HCT116 (cell line): ENCODE results near the gene HSDL2. TPM values are rescaled to one million over a fixed set of nuclear protein-coding genes. Genes with fewer than 3 reads are reported as not detected.

Experiments used
- ATAC-seq: fragments of 200-7000 bp; cut with Tn5 transposase; 2 replicates; pipeline ENCODE4 v1.9.1; 2020; ENCODE audit warnings: mild to moderate bottlenecking, moderate library complexity
- BruUV-seq: library from RNA; stranded (reverse); fragments of 400-500 nt; replicated peaks from 2 replicates; lab custom pipeline; 2021; lab: Mats Ljungman, UMichigan
- CTCF ChIA-PET: fragments of 300-600 bp; sonication (Branson Sonifier 250); formaldehyde crosslinking; loops from one replicate; lab custom pipeline; 2021; ENCODE audit warnings: antibody characterized with exemption; lab: Charles Lee
- POLR2A ChIA-PET: fragments of 300-600, 350-600 bp; sonication (Branson Sonifier 250); formaldehyde crosslinking; loops from one replicate; lab custom pipeline; 2021; ENCODE audit warnings: antibody characterized with exemption; lab: Charles Lee
- RAD21 ChIA-PET, 2 experiments: fragments of 300-600 bp; sonication (Branson Sonifier 250); formaldehyde crosslinking; loops; one replicate each; lab custom pipeline; 2023; ENCODE audit warnings: low total read pairs in 2 of 2; ENCODE audit not compliant: uncharacterized antibody in 2 of 2, unreplicated experiment in 2 of 2, low non-redundant PET in 1 of 2; lab: Charles Lee
- DNase-seq: peaks from one replicate; pipeline ENCODE4 v3.0.0-alpha.2; 2010; ENCODE audit warnings: low read depth, low spot score
- H2AFZ ChIP-seq: fragments of 200-600 bp; shearing (Covaris generic), sonication (generic); 2 replicates; pipeline ENCODE4 v1.6.1; 2017; ENCODE audit warnings: low read depth, mixed run types, mixed read lengths, antibody characterized with exemption, low read length; ENCODE audit not compliant: poor library complexity, severe bottlenecking
- H3K27ac ChIP-seq: 2 replicates; pipeline ENCODE4 v1.5.1; 2012; ENCODE audit warnings: low read depth, low read length
- H3K27me3 ChIP-seq: fragments of 200-600 bp; sonication (generic); 2 replicates; pipeline ENCODE4 v1.6.1; 2016; ENCODE audit warnings: mixed run types, low read length, mixed read lengths; ENCODE audit not compliant: insufficient read depth
- H3K36me3 ChIP-seq, 2 experiments: fragments of 200-500 bp in 1 of 2; fragments of 200-600 bp in 1 of 2; sonication (Bioruptor generic) in 1 of 2; sonication (generic) in 1 of 2; 2 replicates each; pipeline versions ENCODE4 v1.5.1 to v1.6.1; 2014 to 2016; ENCODE audit warnings: low read length in 2 of 2, inconsistent platforms in 1 of 2, mixed read lengths in 1 of 2, mixed run types in 1 of 2; ENCODE audit not compliant: insufficient read depth in 2 of 2, control insufficient read depth in 1 of 2
- H3K4me1 ChIP-seq, 2 experiments: fragments of 200-600 bp in 1 of 2; sonication (generic) in 1 of 2; 2 replicates each; pipeline versions ENCODE4 v1.5.1 to v1.6.1; 2012 to 2017; ENCODE audit warnings: low read length in 2 of 2, inconsistent platforms in 1 of 2, mild to moderate bottlenecking in 1 of 2, mixed read lengths in 1 of 2, mixed run types in 1 of 2, moderate library complexity in 1 of 2; ENCODE audit not compliant: insufficient read depth in 2 of 2, control insufficient read depth in 1 of 2
- H3K4me2 ChIP-seq: fragments of 200-600 bp; sonication (generic); 2 replicates; pipeline ENCODE4 v1.6.1; 2017; ENCODE audit warnings: mixed run types, low read length, mixed read lengths
- H3K4me3 ChIP-seq, 2 experiments: fragments of 200-600 bp in 1 of 2; sonication (generic) in 1 of 2; replicated peaks in 1 of 2; 2 replicates each; pipeline ENCODE4 v1.5.1; 2011 to 2016; ENCODE audit warnings: low read length in 2 of 2, control low read depth in 1 of 2, low read depth in 1 of 2, mild to moderate bottlenecking in 1 of 2, mixed read lengths in 1 of 2, mixed run types in 1 of 2
- H3K79me2 ChIP-seq: fragments of 200-600 bp; sonication (generic); 2 replicates; pipeline ENCODE4 v1.6.1; 2017; ENCODE audit warnings: mild to moderate bottlenecking, mixed run types, low read length, moderate library complexity, mixed read lengths; ENCODE audit not compliant: insufficient read depth
- H3K9ac ChIP-seq: fragments of 200-600 bp; sonication (generic); 2 replicates; pipeline ENCODE4 v1.6.1; 2016; ENCODE audit warnings: low read length, mixed read lengths
- H3K9me2 ChIP-seq: fragments of 200-600 bp; sonication (generic), shearing (Covaris generic); 2 replicates; pipeline ENCODE4 v1.6.1; 2017; ENCODE audit warnings: mixed run types, mild to moderate bottlenecking, moderate library complexity; ENCODE audit not compliant: insufficient read depth
- H3K9me3 ChIP-seq, 2 experiments: fragments of 200-500 bp in 1 of 2; fragments of 200-600 bp in 1 of 2; sonication (Bioruptor generic) in 1 of 2; sonication (generic) in 1 of 2; 2 replicates each; pipeline ENCODE4 v1.6.1; 2014 to 2017; ENCODE audit warnings: low read length in 2 of 2, mixed read lengths in 2 of 2, inconsistent platforms in 1 of 2, low read depth in 1 of 2, mild to moderate bottlenecking in 1 of 2, mixed run types in 1 of 2, moderate library complexity in 1 of 2; ENCODE audit not compliant: control insufficient read depth in 1 of 2, insufficient read depth in 1 of 2
- H4K20me1 ChIP-seq: fragments of 200-600 bp; sonication (generic), shearing (Covaris generic); 2 replicates; pipeline ENCODE4 v1.6.1; 2017; ENCODE audit warnings: mixed run types, mild to moderate bottlenecking, moderate library complexity; ENCODE audit not compliant: insufficient read depth
- ATF3 ChIP-seq: IDR thresholded peaks from 2 replicates; pipeline ENCODE4 v1.6.1; 2012
- CBX3 ChIP-seq: IDR thresholded peaks from 2 replicates; pipeline ENCODE4 v1.6.1; 2012; ENCODE audit warnings: low read depth
- CEBPB ChIP-seq: IDR thresholded peaks from 2 replicates; pipeline ENCODE4 v1.6.1; 2012; ENCODE audit warnings: low read depth
- CTCF ChIP-seq, 3 experiments: fragments of 200-600 bp in 1 of 3; sonication (generic) in 1 of 3; IDR thresholded peaks in 2 of 3; conservative IDR thresholded peaks in 1 of 3; 2 replicates each; pipeline ENCODE4 v1.5.1; 2012 to 2017; ENCODE audit warnings: low read depth in 2 of 3, low read length in 2 of 3, antibody characterized with exemption in 1 of 3, borderline replicate concordance in 1 of 3, control low read depth in 1 of 3, mild to moderate bottlenecking in 1 of 3, mixed read lengths in 1 of 3, mixed run types in 1 of 3, moderate library complexity in 1 of 3; ENCODE audit not compliant: insufficient read depth in 1 of 3
- EGR1 ChIP-seq: IDR thresholded peaks from 2 replicates; pipeline ENCODE4 v1.6.1; 2012; ENCODE audit warnings: low read depth
- ELF1 ChIP-seq: IDR thresholded peaks from 2 replicates; pipeline ENCODE4 v1.6.1; 2012; ENCODE audit warnings: low read depth, borderline replicate concordance
- EZH2 ChIP-seq: fragments of 200-600 bp; sonication (generic); IDR thresholded peaks from 2 replicates; pipeline ENCODE4 v1.6.1; 2017; ENCODE audit warnings: antibody characterized with exemption, mixed run types
- EZH2phosphoT487 ChIP-seq: fragments of 200-600 bp; IDR thresholded peaks from 2 replicates; pipeline ENCODE4 v1.6.1; 2018; ENCODE audit warnings: antibody characterized with exemption, borderline replicate concordance
- FOSL1 ChIP-seq: IDR thresholded peaks from 2 replicates; pipeline ENCODE4 v1.6.1; 2012; ENCODE audit warnings: low read depth
- JUND ChIP-seq: IDR thresholded peaks from 2 replicates; pipeline ENCODE4 v1.6.1; 2012
- MAX ChIP-seq: IDR thresholded peaks from 2 replicates; pipeline ENCODE4 v1.6.1; 2012
- POLR2A ChIP-seq: IDR thresholded peaks from 2 replicates; pipeline ENCODE4 v1.7.0; 2011; ENCODE audit warnings: borderline replicate concordance; ENCODE audit not compliant: insufficient read depth, insufficient read length; ENCODE audit errors: extremely low read depth
- POLR2AphosphoS5 ChIP-seq: IDR thresholded peaks from 2 replicates; pipeline ENCODE4 v1.6.1; 2011; ENCODE audit warnings: mild to moderate bottlenecking, low read depth, low read length, moderate library complexity
- RAD21 ChIP-seq: IDR thresholded peaks from 2 replicates; pipeline ENCODE4 v1.6.1; 2012; ENCODE audit warnings: low read depth, mild to moderate bottlenecking
- REST ChIP-seq: IDR thresholded peaks from 2 replicates; pipeline ENCODE4 v1.6.1; 2012; ENCODE audit warnings: low read depth
- SIN3A ChIP-seq: IDR thresholded peaks from 2 replicates; pipeline ENCODE4 v1.6.1; 2012; ENCODE audit warnings: low read depth
- SP1 ChIP-seq: IDR thresholded peaks from 2 replicates; pipeline ENCODE4 v1.6.1; 2012; ENCODE audit warnings: low read depth
- SRF ChIP-seq: IDR thresholded peaks from 2 replicates; pipeline ENCODE4 v1.6.1; 2012; ENCODE audit warnings: low read depth
- YY1 ChIP-seq: IDR thresholded peaks from 2 replicates; pipeline ENCODE4 v1.6.1; 2011; ENCODE audit warnings: low read length, low read depth, moderate library complexity, mild to moderate bottlenecking; ENCODE audit not compliant: insufficient replicate concordance; ENCODE audit errors: extremely low read depth
- ZBTB33 ChIP-seq: IDR thresholded peaks from 2 replicates; pipeline ENCODE4 v1.6.1; 2011; ENCODE audit warnings: mild to moderate bottlenecking, low read length, moderate library complexity; ENCODE audit not compliant: insufficient replicate concordance; ENCODE audit errors: extremely low read depth
- ZFX ChIP-seq: fragments of 450-650 bp; IDR thresholded peaks from 2 replicates; pipeline ENCODE4 v1.6.1; 2017
- ZNF274 ChIP-seq: fragments of 200-500 bp; sonication (Bioruptor generic); IDR thresholded peaks from 2 replicates; pipeline ENCODE4 v1.6.1; 2014; ENCODE audit warnings: mild to moderate bottlenecking, low read depth, low read length, inconsistent platforms
- intact Hi-C: fragments of 100-400 bp; cut with micrococcal nuclease; formaldehyde crosslinking; loops from 2 replicates; pipeline ENCODE4 v1.10.0; 2022
- total RNA-seq: library from RNA; stranded (reverse); gene quantifications from one replicate; pipeline ENCODE4 v1.2.1, GENCODE V29; 2021; ENCODE audit not compliant: unreplicated experiment

The HSDL2 gene
- total RNA-seq, 1 experiment from 2014 or later, result 33.9 TPM

GRCh38 chr9:112338561-112338960 is 41.3 kb upstream of the HSDL2 start:
- Histone ChIP-seq H3K4me3 (no peak overlapping the region), H4K20me1 (no peaks in the 10 kb centered on the region), H3K9ac (no peak overlapping the region), H3K4me2 (peak overlapping the region; percentile 38), H3K9me2 (no peaks in the 10 kb centered on the region), H3K79me2 (no peaks in the 10 kb centered on the region), H3K9me3 (no peaks in the 10 kb centered on the region), H3K36me3 (no peaks in the 10 kb centered on the region), H3K4me1 (peaks cover 29 to 52% of the 10 kb centered on the region in 2 experiments), H3K27me3 (no peaks in the 10 kb centered on the region), H2AFZ (peak overlapping the region; percentile 75), H3K27ac (no peak overlapping the region)
- no TSS peak for BruUV-seq
- DNase-seq (peak; percentile 66), ATAC-seq (peak; percentile 30)
- RAD21 ChIA-PET, result no interaction called here
- CTCF ChIA-PET, result no interaction called here
- POLR2A ChIA-PET, result no interaction called here
- intact Hi-C loops, result loop anchor here (10.0 kb wide), 1 partner anchor 584 kb away; no protein-coding TSS in a partner anchor
- no peak for TF ChIP-seq YY1
- 0 out of 2 replicates have a peak, but pooled peaks have one; percentile 13 for TF ChIP-seq RAD21
- no peak for TF ChIP-seq POLR2A
- TF ChIP-seq ELF1, result no peak
- no peak for TF ChIP-seq SIN3A
- peak; percentile 70 for TF ChIP-seq MAX
- TF ChIP-seq POLR2AphosphoS5, result peak; percentile 24; the same call in 1 of the 2 replicates
- TF ChIP-seq ATF3, result no peak
- TF ChIP-seq CTCF (IDR thresholded peaks at IDR 0.05 in 2 of 3, conservative IDR thresholded peaks at IDR 0.05 in 1 of 3; ENCODE audit: borderline replicate concordance in 1 of 3, insufficient read depth in 1 of 3, low read depth in 2 of 3, low read length in 2 of 3), result no peak
- peak; percentile 66; the same call in 1 of the 2 replicates for TF ChIP-seq SRF
- no peak for TF ChIP-seq ZNF274
- TF ChIP-seq CBX3, result 0 out of 2 replicates have a peak, but pooled peaks have one; percentile 48
- 0 out of 2 replicates have a peak, but pooled peaks have one; percentile 27 for TF ChIP-seq FOSL1
- TF ChIP-seq REST, result no peak
- TF ChIP-seq EZH2, result no peak
- peak; percentile 64 for TF ChIP-seq SP1
- TF ChIP-seq CEBPB, result peak; percentile 51
- no peak for TF ChIP-seq EZH2phosphoT487
- no peak for TF ChIP-seq ZBTB33
- no peak for TF ChIP-seq EGR1
- TF ChIP-seq JUND, result peak; percentile 63
- TF ChIP-seq ZFX, result no peak
